Smooth muscle cell (in vitro differentiated cells): Measurements from ENCODE around the gene ESPN. TPM values are rescaled to one million over a fixed set of nuclear protein-coding genes. Genes with fewer than 3 reads are reported as not detected.
A peak's percentile ranks its signal among the peaks of the same experiment; 100 is the strongest.

Source experiments
- DNase-seq: peaks from one replicate; lab custom pipeline; 2025; ENCODE audit not compliant: unreplicated experiment; lab: John Stamatoyannopoulos, UW
- H2AFZ ChIP-seq: fragments of 200-600 bp; sonication (generic); 2 replicates; pipeline ENCODE4 v1.6.0; 2016; ENCODE audit warnings: antibody characterized with exemption, low read depth, mild to moderate bottlenecking
- H3F3A ChIP-seq: fragments of 200-600 bp; sonication (generic); 2 replicates; pipeline ENCODE4 v1.6.0; 2017; ENCODE audit warnings: antibody characterized with exemption, low read depth
- H3K27ac ChIP-seq: fragments of 200-600 bp; sonication (generic); 2 replicates; pipeline ENCODE4 v1.5.1; 2016; ENCODE audit warnings: low read depth, mild to moderate bottlenecking
- H3K27me3 ChIP-seq: fragments of 200-600 bp; sonication (generic); 2 replicates; pipeline ENCODE4 v1.6.1; 2016; ENCODE audit warnings: low read depth, mild to moderate bottlenecking
- H3K36me3 ChIP-seq: fragments of 200-600 bp; sonication (generic); 2 replicates; pipeline ENCODE4 v1.5.1; 2016; ENCODE audit warnings: low read depth
- H3K4me1 ChIP-seq: fragments of 200-600 bp; sonication (generic); 2 replicates; pipeline ENCODE4 v1.5.1; 2016; ENCODE audit warnings: low read depth
- H3K4me2 ChIP-seq: fragments of 200-600 bp; sonication (generic); 2 replicates; pipeline ENCODE4 v1.6.0; 2016; ENCODE audit warnings: mild to moderate bottlenecking
- H3K4me3 ChIP-seq: fragments of 200-600 bp; sonication (generic); 2 replicates; pipeline ENCODE4 v1.5.1; 2016; ENCODE audit warnings: mild to moderate bottlenecking
- H3K79me2 ChIP-seq: fragments of 200-600 bp; sonication (generic); 2 replicates; pipeline ENCODE4 v1.6.0; 2016; ENCODE audit warnings: low read depth, mild to moderate bottlenecking
- H3K9ac ChIP-seq: fragments of 200-600 bp; sonication (generic); 2 replicates; pipeline ENCODE4 v1.6.0; 2016; ENCODE audit warnings: low read depth
- H3K9me3 ChIP-seq: fragments of 200-600 bp; sonication (generic); replicated peaks from 2 replicates; pipeline ENCODE4 v1.5.1; 2016; ENCODE audit warnings: low read depth
- H4K20me1 ChIP-seq: fragments of 200-600 bp; sonication (generic); 2 replicates; pipeline ENCODE4 v1.6.0; 2016; ENCODE audit warnings: low read depth
- CTCF ChIP-seq: fragments of 200-600 bp; sonication (generic); IDR thresholded peaks from 2 replicates; pipeline ENCODE4 v1.5.1; 2017; ENCODE audit warnings: borderline replicate concordance, mild to moderate bottlenecking, antibody characterized with exemption; ENCODE audit not compliant: insufficient read depth, poor library complexity, severe bottlenecking
- WGBS: methylation state at CpG from one replicate; pipeline ENCODE4 v1.1.7; 2016; ENCODE audit warnings: low lambda C conversion rate; 5-methylcytosine and 5-hydroxymethylcytosine counted together
- polyA plus RNA-seq: library from polyadenylated mRNA; unstranded; fragments of >200 nt; fragmentation: Nextera tagmentation; extraction: Ambion mirVana; gene quantifications from 2 replicates; pipeline ENCODE4 v1.2.1, GENCODE V29; 2016
- total RNA-seq: library from RNA; depleted of rRNA; stranded (reverse); fragments of >200 nt; gene quantifications from 2 replicates; pipeline ENCODE4 v1.2.3, GENCODE V29; 2014

Gene ESPN
- total and polyA plus RNA-seq, 2 experiments from 2014 or later: 1.1 TPM; not detected in 1

- H2AFZ ChIP-seq: no peak overlapping the region
- 19% methylated on average over 5 of the region's 5 CpGs for WGBS
- DNase-seq: peak; percentile 13
Measured at GRCh38 chr1:6438047-6438525, 13.5 kb downstream of the ESPN start.

GRCh38 chr1:6440198-6441126, 15.9 kb downstream of the ESPN start:
- Histone ChIP-seq H3F3A (no peaks in the 10 kb centered on the region), H3K27ac (no peak overlapping the region), H3K4me3 (peak overlapping the region; percentile 31), H3K4me2 (peak overlapping the region; percentile 69), H4K20me1 (no peaks in the 10 kb centered on the region), H3K4me1 (no peaks in the 10 kb centered on the region), H3K79me2 (no peaks in the 10 kb centered on the region), H2AFZ (no peak overlapping the region), H3K9me3 (no peaks in the 10 kb centered on the region), H3K9ac (no peak overlapping the region), H3K36me3 (no peaks in the 10 kb centered on the region), H3K27me3 (peaks cover 25% of the 10 kb centered on the region)
- WGBS: 14% methylated on average over 52 of the region's 101 CpGs
- TF ChIP-seq CTCF: peak; percentile 35
- DNase-seq: no peak

More at GRCh38 chr1:6438047-6438525, 13.5 kb downstream of the ESPN start:
- H3K4me1 ChIP-seq: no peaks in the 10 kb centered on the region
- no peaks in the 10 kb centered on the region for H3K79me2 ChIP-seq
- no peak overlapping the region for H3K27ac ChIP-seq
- H3K36me3 ChIP-seq: no peaks in the 10 kb centered on the region
- no peaks in the 10 kb centered on the region for H3F3A ChIP-seq
- TF ChIP-seq CTCF: peak; percentile 89
- H4K20me1 ChIP-seq: no peaks in the 10 kb centered on the region
- H3K27me3 ChIP-seq: peaks cover 25% of the 10 kb centered on the region
- no peaks in the 10 kb centered on the region for H3K9me3 ChIP-seq
- no peak overlapping the region for H3K4me2 ChIP-seq
- no peak overlapping the region for H3K4me3 ChIP-seq
- no peak overlapping the region for H3K9ac ChIP-seq

- H3K36me3 ChIP-seq: no peaks in the 10 kb centered on the region
- no peak overlapping the region for H3K27ac ChIP-seq
- H3F3A ChIP-seq: no peaks in the 10 kb centered on the region
- peaks cover 28% of the 10 kb centered on the region for H3K27me3 ChIP-seq
- DNase-seq: no peak
- no peak overlapping the region for H3K4me3 ChIP-seq
- no peak overlapping the region for H2AFZ ChIP-seq
- no peaks in the 10 kb centered on the region for H4K20me1 ChIP-seq
- no peaks in the 10 kb centered on the region for H3K4me1 ChIP-seq
- no peaks in the 10 kb centered on the region for H3K9me3 ChIP-seq
- WGBS: 86% methylated on average over 7 of the region's 7 CpGs
- no peak for TF ChIP-seq CTCF
- no peak overlapping the region for H3K9ac ChIP-seq
- no peaks in the 10 kb centered on the region for H3K79me2 ChIP-seq
- H3K4me2 ChIP-seq: no peak overlapping the region
Measured at GRCh38 chr1:6441586-6441985, 17.0 kb downstream of the ESPN start.
